ENCODE data around the gene NKX1-2.
"Not testable (repeated sequence)": the region's sequence is repeated elsewhere in the genome, so short reads cannot be mapped to it uniquely, and the experiment has no call there.

Gene NKX1-2

GRCh38 chr10:124449170-124450011 lies 444 bp downstream of the NKX1-2 start:
- no peak for DNase-seq

GRCh38 chr10:124448696-124449169 lies 1.1 kb downstream of the NKX1-2 start:
- DNase-seq = no peak

GRCh38 chr10:124447751-124448466 lies 1.9 kb downstream of the NKX1-2 start:
- DNase-seq = no peak

GRCh38 chr10:124446830-124447750 lies 2.7 kb downstream of the NKX1-2 start:
- DNase-seq = no peak

DNA sequence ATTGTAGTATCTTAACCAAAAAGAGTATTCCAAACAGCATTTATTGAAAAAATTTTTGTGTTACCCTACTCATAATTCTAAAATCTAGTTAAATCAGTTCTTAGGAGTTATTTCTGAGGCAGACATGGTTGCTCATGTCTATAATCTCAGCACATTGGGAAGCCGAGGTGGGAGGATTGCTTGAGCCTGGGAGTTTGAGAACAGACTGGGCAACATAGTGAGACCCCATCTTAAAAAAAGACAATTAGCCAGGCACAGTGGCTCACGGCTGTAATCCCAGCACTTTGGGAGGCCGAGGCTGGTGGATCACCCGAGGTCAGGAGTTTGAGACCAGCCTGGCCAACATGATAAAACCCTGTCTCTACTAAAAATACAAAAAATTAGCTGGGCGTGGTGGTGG lies 8.1 kb downstream of the NKX1-2 start:
- not testable (repeated sequence) for DNase-seq

- DNase-seq = no peak
Observed at GRCh38 chr10:124436191-124436638, 13.6 kb downstream of the NKX1-2 start.

GRCh38 chr10:124435683-124436082 lies 14.2 kb downstream of the NKX1-2 start:
- DNase-seq = not testable (repeated sequence)

DNA sequence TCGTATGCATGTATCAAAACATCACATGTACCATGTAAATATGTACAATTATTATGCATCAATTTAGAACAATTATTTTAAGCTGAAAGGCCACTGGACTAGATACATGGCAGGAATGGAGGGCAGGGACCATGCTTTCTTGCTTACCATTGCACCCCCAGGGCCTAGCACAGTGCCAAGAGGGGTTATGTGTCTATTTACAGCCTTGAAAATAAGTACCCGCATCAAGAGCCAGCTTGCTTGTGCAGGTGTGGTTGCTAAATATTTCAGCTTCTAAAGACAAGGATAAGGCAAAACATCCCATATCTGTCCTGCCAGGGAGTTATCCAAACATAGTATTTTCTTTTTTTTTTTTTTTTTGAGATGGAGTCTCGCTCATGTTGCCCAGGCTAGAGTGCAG lies 16.4 kb downstream of the NKX1-2 start:
- DNase-seq = no peak

DNA sequence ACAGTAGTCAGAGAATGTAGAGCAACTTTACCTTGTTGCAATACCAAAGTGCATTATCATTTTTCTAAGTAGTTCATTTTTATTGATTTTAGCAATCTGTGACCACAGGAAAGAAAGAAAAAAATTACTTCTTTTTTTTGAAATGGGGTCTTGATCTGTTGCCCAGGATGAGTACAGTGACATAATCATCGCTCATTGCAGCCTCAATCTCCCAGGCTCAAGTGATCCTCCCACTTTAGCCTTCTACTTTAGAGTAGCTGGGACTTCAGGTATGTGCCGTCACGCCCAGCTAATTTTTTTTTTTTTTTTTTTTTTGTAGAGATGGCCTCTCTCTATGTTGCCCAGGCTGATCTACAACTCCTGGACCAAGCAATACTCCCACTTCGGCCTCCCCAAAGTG lies 19.8 kb downstream of the NKX1-2 start:
- no peak for DNase-seq

DNA sequence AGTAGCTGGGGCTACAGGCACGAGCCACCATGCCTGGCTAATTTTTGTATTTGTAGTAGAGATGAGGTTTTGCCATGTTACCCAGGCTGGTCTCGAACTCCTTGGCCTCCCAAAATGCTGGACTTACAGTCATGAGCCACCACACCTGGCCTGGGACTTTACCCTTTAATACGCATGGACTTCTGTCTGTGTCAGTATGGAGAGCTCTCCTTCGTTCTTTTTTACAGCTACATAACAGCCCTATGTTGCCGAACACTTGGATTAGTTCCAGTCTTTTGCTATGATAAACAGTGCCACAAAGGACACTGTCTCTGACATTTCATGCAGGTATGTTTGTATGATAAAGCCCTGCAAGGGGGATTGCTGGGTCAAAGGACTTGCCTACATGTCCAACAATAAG lies 20.3 kb downstream of the NKX1-2 start:
- no peak for DNase-seq

DNA sequence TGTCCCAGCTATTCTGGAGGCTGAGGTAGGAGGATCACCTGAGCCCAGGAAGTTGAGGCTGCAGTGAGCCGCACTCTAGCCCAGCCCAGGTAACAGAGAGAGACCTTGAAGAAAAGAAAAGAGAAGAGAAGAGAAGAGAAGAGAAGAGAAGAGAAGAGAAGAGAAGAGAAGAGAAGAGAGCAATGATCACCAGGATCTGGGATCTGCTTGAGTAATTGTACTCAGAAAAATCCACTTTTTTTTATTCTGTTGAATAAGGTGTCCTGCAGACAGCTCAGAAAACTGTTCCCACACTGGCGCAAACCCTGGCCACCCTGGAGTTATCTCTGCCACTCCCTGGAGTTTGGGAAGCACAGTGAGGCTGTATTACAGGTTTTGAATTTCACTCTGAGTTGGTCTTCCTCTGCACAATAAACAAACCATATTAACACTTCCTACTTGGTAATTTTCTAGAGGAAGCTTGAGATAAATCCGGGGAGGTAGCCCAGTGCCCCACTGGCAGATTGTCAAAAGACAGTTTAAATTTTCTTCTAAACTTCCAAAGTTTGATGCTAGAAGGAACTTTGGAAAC lies 21.5 kb downstream of the NKX1-2 start:
- no peak for DNase-seq

- DNase-seq = no peak
Observed at GRCh38 chr10:124425227-124425962, 24.4 kb downstream of the NKX1-2 start.

DNA sequence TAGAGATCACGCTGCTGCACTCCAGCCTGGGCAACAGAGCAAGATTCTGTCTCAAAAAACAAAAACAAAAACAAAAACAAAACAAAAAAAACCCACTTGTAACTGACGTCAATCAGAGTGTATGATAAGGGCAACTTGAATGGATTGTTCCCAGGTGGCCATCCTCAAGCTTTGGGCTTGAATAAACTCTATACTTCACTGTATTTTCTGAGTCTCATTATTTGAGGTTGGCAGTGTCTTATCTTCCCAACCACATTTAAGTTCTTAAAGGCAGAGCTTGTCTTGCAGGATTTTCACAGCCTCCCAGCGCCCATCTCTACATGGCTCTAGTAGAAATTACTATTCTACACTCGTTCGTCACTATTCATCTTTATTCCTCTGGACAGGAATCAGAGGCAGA lies 26.0 kb downstream of the NKX1-2 start:
- no peak for DNase-seq

DNA sequence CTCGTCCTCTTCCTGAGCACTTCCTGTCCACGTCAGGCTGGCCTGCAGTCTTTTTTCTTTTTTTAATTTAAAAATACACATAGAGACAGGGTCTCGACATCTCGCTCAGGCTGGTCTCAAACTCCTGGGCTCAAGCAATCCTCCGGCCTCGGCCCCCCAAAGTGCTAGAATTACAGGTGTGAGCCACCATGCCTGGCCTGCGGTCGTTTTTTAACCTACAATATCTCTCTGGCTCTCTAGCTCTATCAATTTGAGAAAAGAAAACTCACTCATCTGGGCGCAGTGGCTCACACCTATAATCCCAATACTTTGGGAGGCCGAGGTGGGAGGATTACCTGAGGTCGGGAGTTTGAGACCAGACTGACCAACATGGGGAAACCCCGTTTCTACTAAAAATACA lies 27.1 kb downstream of the NKX1-2 start:
- no peak for DNase-seq

DNA sequence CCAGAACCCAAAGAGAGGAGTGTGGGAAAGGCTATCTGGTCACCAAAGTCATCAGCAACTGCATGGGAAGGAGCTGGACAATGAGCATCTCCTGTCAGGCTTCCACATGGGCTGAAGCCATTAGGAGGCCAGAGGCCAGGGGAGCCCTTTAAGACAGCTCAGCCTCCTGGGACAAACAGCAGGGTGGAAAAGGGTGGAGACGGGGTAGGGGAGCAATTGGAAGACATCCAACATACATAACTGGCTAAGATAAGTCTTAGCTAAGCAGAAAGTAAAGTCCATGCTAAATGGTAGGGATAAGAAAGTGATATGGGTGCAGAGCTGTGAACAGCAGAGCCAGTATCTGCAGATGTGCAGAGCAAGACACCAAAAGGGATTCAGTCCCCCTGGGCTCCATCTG lies 29.6 kb downstream of the NKX1-2 start:
- no peak for DNase-seq

DNA sequence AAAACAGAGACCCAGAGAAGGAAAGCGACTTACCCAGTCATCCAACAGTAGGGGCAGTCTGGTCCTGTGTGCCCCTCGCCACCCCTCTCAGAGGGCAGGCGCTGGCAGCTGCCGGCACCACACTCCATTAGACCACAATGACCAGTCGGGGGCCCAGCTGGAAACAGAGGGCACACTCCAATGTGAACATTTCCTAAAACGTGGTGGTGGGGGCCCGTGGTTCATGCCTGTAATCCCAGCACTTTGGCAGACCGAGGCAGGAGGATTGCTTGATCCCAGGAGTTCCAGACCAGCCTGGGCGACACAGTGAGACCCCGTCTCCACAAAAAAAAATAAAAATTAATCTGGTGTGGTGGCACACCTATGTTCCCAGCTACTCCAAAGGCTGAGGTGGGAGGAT lies 30.2 kb downstream of the NKX1-2 start:
- no peak for DNase-seq

DNA sequence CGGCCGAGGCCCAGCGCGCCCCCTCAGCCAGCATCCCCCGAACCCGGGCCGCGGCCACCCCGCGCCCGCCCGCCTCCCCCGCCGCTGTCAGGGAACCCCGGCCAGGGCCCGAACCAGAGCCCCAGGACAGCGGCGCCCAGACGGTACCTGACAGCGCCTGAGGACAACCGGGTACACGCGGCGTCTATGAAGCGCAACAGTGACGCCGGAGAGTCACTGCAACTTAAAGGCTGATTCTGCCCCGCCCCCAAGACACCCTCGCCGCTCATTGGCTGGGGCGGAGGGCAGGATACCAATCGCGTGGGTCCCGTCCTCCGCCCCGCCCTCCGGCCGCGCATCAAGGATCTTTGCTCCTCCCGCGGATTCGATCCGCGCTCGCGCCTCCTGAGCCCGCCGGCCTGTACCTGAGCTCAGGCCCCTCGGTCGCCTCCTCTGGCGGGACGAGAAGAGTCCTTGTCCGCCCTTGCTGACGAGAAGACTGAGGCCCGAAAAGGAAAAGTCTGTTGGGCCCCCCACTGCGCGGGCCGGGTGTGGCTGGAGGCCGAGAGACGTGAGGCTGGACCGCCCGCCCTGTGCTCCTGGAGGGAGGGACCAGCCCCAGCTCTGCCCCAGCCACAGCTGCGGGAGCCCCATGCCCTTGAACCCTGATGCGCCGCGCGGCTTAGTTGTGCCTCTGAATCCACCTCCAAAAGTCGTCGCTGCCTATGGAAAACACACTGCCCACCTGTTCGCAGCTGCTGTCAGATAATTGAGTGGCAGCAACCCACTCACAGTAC lies 30.9 kb downstream of the NKX1-2 start, which contains the start of gene OAT:
TSS of gene OAT (minus strand) at position 198 of the 776 bp plus-strand sequence. CDS start 6,752 bp downstream, outside the sequence.
- DNase-seq = peak; percentile 97

GRCh38 chr10:124417895-124418725 lies 31.7 kb downstream of the NKX1-2 start:
- DNase-seq = peak; percentile 49

DNA sequence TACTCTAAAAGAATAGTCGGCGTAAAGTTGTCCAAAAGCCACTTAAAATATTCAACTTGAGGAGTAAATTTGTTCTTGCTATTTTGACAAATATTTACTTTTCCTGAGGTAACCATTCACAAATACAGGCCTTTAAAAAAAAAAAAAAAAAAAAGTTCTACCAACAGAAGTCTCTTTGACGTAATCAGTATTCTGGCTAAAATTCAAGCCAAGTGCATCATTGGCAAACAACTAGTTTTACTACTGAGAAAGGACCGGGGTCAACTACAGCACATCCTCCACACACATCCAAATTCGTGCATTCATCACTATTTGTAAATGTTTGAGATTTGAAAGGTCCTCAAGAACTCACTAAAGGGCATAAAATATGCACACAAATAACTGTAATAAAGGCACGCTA lies 33.1 kb downstream of the NKX1-2 start:
- no peak for DNase-seq

DNA sequence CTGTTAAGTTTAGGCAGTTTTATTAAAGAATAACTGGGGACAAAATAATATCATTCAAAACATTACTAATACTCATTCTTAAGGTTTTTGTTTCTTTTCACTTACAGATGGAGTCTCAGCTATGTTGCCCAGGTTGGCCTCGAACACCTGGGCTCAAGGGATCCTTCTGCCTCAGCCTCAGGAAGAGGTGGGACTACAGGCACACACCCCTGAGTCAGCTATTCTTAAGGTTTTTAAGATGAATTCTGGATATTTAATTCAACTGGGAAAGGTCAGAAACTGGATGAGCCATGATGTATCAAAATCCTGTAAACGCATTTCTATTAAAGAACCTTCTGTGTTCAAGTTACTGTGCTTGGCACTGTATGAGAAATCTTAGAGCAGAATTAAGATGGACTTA lies 34.6 kb downstream of the NKX1-2 start:
- no peak for DNase-seq

Data from CD4-positive, alpha-beta T cell treated with Interleukin-10 for 1 hour (primary cell).